NCI-H748 (cell line): ENCODE data around the gene TAF9B.
"Not testable (repeated sequence)": the region's sequence is repeated elsewhere in the genome, so short reads cannot be mapped to it uniquely, and the experiment has no call there.

Experiments used
- DNase-seq: peaks from one replicate; lab custom pipeline; 2025; ENCODE audit not compliant: unreplicated experiment; lab: John Stamatoyannopoulos, UW

Gene TAF9B

GRCh38 chrX:78139160-78140123 is at the start of gene TAF9B:
Gene TAF9B (minus strand): TSS chrX:78139650. CDS start chrX:78139611, 39 bp downstream.
- peak; percentile 92 for DNase-seq

DNA sequence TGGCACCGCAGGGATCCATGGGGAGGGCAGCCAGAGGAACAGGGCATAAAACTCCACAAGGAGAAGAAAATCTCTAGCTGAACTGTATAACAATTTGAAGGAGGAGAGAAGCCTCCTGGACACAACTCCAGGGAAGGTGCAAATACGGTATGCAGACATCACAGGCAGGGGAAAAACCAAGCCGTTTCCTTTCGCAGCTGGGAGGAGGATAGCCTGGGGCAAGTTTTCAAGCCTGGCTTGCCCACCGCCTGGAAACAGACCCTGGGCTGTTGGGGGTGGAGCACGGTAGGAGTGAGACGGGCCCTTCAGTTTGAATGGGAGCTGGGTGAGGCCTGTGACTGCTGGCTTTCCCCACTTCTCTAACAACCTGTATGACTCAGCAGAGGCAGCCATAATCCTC is 43.4 kb upstream of the TAF9B start:
- no peak for DNase-seq

DNA sequence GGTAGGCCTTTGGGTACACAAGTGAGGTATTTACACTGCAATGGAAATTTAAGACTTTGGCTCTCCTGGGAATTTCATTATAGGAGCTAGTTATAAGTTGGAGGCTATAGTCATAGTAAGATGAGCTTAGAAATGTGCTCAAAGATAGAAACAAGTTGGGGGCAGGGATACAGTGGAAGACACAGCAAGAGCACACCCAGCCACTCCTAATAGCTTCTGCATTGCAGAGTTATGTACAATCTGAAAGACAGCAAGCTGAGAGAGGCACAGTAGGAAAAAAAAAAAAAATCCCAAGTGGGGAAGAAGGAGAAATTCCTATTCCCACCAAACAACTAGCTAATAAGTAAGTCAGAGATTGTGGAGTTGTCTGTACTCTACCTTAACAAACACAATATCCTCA is 41.9 kb upstream of the TAF9B start:
- no peak for DNase-seq

DNA sequence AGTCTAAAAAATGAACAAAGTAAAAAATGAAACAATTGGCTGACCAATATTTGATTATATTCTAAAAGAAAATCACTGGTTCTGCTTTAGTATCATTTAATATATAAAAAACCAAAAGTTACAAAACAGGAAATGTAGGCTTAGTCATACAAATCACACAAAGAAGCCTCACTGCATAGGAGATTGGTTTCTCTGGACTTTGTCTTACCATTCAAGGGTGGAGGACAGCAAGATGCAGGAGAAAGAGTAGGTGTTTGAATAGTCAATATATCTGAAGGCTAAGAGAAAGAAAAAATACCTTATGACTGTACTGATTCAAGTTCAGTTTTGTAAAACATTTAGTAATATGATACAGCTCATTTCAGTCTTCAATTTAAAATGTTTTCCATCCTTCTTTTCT is 28.6 kb upstream of the TAF9B start:
- DNase-seq: no peak

- no peak for DNase-seq
These were observed 26.0 kb upstream of the TAF9B start for GRCh38 chrX:78165425-78165824.

DNA sequence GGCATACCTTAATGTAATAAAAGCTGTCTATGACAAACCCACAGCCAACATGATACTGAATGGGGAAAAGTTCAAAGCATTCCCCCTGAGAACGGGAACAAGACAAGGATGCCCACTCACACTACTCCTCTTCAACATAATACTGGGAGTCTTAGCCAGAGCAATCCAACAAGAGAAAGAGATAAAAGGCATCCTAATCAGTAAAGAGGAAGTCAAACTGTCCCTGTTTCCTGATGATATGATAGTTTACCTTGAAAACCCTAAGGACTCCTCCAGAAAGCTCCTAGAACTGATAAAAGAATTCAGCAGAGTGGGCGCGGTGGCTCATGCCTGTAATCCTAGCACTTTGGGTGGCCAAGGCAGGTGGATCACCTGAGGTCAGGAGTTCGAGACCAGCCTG is 23.7 kb upstream of the TAF9B start:
- DNase-seq: not testable (repeated sequence)

GRCh38 chrX:78160711-78161110 is 21.3 kb upstream of the TAF9B start:
- not testable (repeated sequence) for DNase-seq

DNA sequence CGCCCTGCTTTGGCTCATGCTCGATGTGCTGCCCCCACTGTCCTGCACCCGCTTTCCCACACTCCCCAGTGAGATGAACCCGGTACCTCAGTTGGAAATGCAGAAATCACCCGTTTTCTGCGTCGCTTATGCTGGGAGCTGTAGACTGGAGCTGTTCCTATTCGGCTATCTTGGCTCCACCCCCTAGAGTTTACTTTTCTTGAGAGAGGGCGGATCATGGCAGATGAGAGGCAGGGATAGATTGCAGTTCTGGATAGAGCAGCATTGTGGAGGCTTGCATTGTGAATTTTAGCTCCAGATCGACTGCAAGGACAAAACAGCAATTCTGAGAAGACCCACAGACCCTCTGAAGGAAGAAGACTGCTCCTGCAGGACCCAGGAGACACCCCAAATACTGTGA is 18.4 kb upstream of the TAF9B start:
- DNase-seq: not testable (repeated sequence)

GRCh38 chrX:78157373-78157772 is 17.9 kb upstream of the TAF9B start:
- DNase-seq: not testable (repeated sequence)

- not testable (repeated sequence) for DNase-seq
These were observed 7.6 kb upstream of the TAF9B start for GRCh38 chrX:78147002-78147540.

DNA sequence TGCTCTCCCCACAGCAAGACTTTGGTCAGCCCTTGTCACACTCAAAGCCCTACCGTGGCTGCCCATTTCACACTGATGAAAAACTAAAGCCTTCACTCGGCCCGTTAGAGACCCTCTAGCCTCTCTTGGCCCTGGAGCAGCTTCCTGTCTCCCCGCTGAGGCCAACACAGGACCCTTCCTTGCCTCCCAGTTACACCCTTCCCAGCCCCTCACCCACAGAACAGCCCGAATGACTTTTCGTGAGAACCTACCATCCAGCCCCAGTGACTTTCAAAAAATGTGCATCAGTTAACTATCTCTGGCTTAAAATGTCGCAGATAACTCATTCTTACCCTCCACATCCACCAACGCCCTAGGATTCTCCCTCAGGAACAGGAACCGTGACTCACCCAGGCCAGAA is 756 bp upstream of the TAF9B start:
- no peak for DNase-seq

DNA sequence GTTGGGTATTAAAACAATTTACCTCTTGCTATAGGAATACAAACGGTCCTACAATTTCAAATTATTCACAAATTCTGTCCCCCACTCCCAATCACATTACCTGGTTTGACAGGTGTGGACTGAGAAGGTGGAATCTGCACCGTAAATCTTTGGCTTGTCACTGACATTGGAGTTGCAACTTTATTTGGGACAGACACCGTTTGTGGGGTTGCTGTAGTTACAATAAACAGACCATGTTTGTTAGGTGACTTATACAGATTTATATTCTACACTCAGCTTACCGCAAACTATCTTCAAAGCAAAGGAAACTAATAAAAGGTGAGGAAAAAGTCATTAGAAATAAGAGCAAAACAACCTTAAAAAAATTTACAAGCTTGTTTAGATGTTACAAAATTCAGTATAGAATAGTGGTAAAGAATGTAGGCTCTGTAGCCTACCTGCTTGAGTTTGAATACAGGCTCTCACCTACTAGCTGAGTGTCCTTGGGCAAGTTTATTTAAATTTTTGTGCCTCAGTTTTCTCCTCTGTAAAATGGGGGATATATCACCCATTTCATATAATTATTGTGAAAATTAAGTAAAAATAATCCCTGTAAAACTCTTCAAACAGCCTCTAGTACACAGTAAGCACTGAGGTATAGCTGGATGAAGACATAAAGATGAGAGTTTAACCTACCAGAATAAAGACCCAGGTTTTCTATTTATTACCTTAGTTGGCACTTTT is 6.1 kb downstream of the TAF9B start:
- no peak for DNase-seq

- no peak for DNase-seq
These were observed 8.3 kb downstream of the TAF9B start for GRCh38 chrX:78131117-78131516.

GRCh38 chrX:78130396-78130795 is 9.1 kb downstream of the TAF9B start:
- no peak for DNase-seq

DNA sequence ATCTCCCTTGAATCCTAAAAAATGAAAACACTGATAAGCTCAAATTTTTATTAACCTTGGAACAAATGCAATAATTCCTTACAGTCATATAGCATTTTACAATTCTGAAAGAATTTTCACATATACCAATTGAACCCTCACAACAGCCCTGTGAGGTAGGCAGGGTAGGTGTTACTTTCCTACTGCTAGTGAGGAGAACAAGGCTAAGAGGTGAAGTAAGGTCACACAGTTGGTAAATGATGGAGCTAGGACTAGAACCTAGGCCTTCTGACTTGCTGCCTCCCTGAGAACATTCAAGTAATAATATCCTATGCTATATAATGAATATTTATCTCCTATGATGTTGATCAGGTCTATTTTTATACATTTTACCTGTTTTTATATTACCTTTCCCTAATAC is 9.7 kb downstream of the TAF9B start:
- DNase-seq: no peak

GRCh38 chrX:78125781-78126180 is 13.7 kb downstream of the TAF9B start:
- DNase-seq: not testable (repeated sequence)

- no peak for DNase-seq
These were observed 14.3 kb downstream of the TAF9B start for GRCh38 chrX:78125148-78125547.

DNA sequence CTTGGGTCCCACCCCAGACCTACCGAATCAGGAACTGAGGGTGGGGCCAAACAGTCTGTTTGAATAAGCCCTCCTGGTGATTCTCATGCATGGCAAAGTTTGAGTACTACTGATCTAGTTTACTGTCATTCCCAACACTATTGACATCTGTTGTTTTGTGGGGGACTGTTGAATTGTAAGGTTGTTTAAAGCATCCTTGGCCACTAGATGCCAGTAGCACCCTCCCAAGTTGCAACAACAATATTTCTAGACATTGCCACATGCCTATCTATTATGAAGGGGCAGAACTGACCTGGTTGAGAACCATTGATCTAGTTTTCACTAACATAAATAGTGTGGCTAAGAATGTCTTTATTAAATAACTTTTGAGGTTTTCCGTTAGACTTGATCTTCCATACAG is 15.1 kb downstream of the TAF9B start:
- DNase-seq: no peak

DNA sequence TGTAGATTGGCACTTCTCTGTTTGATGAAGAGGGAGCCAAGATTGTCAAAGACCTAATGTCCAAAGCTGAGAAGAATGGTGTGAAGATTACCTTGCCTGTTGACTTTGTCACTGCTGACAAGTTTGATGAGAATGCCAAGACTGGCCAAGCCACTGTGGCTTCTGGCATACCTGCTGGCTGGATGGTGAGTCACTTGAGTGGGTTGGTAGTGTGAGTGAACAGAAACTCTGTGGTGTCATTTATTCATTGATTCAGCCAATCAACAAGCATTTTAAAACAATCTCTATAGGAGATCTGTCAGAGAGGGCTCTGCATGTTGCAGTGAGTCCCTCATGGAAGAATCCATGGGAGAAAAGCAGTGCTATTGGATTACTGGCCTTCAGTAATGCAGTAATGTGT is 16.3 kb downstream of the TAF9B start:
- DNase-seq: no peak

GRCh38 chrX:78119521-78120227 is 19.8 kb downstream of the TAF9B start:
- no peak for DNase-seq

DNA sequence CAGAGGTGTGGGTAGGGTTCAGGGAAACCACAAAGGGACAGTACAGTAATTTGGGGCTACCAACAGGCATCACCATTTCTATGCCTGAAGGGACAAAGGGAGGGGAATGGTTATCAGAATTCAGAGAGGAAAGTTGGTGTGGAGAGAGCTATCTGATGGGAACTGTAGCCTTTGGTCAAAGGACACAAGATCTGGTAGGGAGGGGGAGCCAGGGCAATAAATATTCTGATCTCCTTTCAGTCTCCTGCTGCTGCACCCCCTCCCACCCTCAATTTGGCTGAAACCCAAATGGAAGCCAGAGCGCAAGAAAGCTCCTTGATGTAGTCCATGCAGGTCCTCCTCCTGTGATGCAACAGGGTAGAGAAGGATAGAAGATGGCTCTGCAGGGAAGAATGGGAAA is 20.8 kb downstream of the TAF9B start:
- DNase-seq: no peak
